ENCODE data around the gene AP4E1.
"Not testable (repeated sequence)": the region's sequence is repeated elsewhere in the genome, so short reads cannot be mapped to it uniquely, and the experiment has no call there.

AP4E1 gene

GRCh38 chr15:50939911-50940310 lies 31.4 kb downstream of the AP4E1 start:
- no peak for TF ChIP-seq CTCF (IDR thresholded peaks at IDR 0.05; ENCODE audit: control insufficient read depth, insufficient read depth, low read depth, low read length, missing control alignments)
- DNase-seq (ENCODE audit: low read depth), result no peak
- no peak overlapping the region for H3K4me3 ChIP-seq (ENCODE audit: control insufficient read depth, low read depth, low read length)

DNA sequence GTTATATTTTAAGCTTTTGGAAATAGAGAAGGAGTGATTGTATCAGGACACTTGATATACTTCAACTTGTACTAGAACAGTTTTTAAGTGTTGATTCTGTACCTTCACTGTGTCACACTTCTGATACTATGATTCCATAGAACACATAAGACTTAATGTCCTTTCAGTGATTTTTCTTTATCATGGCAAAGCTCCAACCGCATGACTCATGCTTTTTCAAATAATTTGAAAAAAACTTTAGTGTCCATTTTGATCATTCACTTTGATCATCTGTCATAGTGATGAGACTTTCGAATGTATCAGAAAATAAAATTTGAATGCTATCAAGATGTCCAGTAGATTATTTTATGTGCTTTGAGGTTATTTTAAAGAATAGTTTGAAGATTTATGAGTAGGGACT lies 32.0 kb downstream of the AP4E1 start:
- DNase-seq (ENCODE audit: low read depth), result no peak
- H3K4me3 ChIP-seq (ENCODE audit: control insufficient read depth, low read depth, low read length), result no peak overlapping the region
- no peak for TF ChIP-seq CTCF (IDR thresholded peaks at IDR 0.05; ENCODE audit: control insufficient read depth, insufficient read depth, low read depth, low read length, missing control alignments)

GRCh38 chr15:50943638-50944037 lies 35.2 kb downstream of the AP4E1 start:
- no peak for TF ChIP-seq CTCF (IDR thresholded peaks at IDR 0.05; ENCODE audit: control insufficient read depth, insufficient read depth, low read depth, low read length, missing control alignments)
- no peak for DNase-seq (ENCODE audit: low read depth)
- no peak overlapping the region for H3K4me3 ChIP-seq (ENCODE audit: control insufficient read depth, low read depth, low read length)

- no peak for TF ChIP-seq CTCF (IDR thresholded peaks at IDR 0.05; ENCODE audit: control insufficient read depth, insufficient read depth, low read depth, low read length, missing control alignments)
- H3K4me3 ChIP-seq (ENCODE audit: control insufficient read depth, low read depth, low read length), result no peak overlapping the region
- DNase-seq (ENCODE audit: low read depth), result no peak
Observed at GRCh38 chr15:50944672-50945071, 36.2 kb downstream of the AP4E1 start.

DNA sequence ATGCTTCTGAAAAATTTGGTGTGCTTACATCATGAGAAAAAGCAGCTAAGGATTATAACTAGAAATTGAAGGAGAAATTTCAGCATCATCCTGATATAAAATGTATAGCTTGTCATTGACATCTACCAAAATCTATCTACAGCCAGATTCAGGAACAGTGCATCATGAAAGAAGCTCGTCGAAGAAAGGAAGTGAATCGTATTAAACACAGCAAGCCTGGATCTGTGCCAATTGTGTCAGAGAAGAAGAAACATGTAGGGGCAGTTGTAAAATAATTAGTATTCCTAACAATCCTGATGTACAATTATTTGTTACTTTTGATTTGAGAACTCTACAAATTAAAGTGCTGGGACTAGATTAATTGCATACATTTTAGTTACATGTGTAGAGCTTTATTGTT lies 37.2 kb downstream of the AP4E1 start:
- no peak for DNase-seq (ENCODE audit: low read depth)
- TF ChIP-seq CTCF (IDR thresholded peaks at IDR 0.05; ENCODE audit: control insufficient read depth, insufficient read depth, low read depth, low read length, missing control alignments), result no peak
- no peak overlapping the region for H3K4me3 ChIP-seq (ENCODE audit: control insufficient read depth, low read depth, low read length)

DNA sequence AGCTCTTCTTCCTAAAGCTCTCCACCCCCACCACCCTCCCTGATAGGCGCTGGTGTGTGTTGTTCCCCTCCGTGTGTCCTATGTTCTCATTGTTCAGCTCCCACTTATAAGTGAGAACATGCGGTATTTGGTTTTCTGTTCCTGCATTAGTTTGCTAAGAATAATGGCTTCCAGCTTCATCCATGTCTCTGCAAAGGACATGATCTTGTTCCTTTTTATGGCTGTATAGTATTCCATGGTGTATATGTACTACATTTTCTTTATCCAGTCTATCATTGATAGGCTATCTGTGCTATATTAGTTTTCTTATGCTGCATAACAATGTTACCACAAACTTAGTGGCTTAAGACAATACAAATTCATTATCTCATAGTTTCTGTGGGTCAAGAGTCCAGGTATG lies 42.3 kb downstream of the AP4E1 start:
- not testable (repeated sequence) for H3K4me3 ChIP-seq (ENCODE audit: control insufficient read depth, low read depth, low read length); DNase-seq (ENCODE audit: low read depth)

DNA sequence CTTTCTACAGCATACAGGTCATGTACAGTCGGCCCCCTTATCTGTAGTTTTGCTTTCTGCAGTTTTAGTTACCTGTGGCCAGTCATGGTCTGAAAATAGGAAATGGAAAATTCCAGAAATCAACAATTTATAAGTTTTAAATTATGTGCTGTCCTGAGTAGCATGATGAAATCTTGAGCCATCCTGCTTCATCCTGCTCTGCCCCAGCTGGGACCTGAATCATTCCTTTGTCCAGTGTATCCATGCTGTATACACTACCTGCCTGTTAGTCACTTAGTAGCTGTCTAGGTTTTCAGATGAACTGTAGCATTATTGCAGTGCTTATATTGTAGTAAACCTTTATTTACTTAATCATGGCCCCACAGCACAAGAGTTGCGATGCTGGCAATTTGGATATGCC lies 44.8 kb downstream of the AP4E1 start:
- DNase-seq (ENCODE audit: low read depth), result peak; percentile 8
- TF ChIP-seq CTCF (IDR thresholded peaks at IDR 0.05; ENCODE audit: control insufficient read depth, insufficient read depth, low read depth, low read length, missing control alignments), result no peak
- H3K4me3 ChIP-seq (ENCODE audit: control insufficient read depth, low read depth, low read length), result no peak overlapping the region

- not testable (repeated sequence) for DNase-seq (ENCODE audit: low read depth); H3K4me3 ChIP-seq (ENCODE audit: control insufficient read depth, low read depth, low read length)
Observed at GRCh38 chr15:50954837-50955236, 46.4 kb downstream of the AP4E1 start.

Data from AG09309 (cell line).